HCT116 (cell line): ENCODE results near the gene TIAM2. TPM values are rescaled to one million over a fixed set of nuclear protein-coding genes. Genes with fewer than 3 reads are reported as not detected.
A peak's percentile ranks its signal among the peaks of the same experiment; 100 is the strongest.

ENCODE experiments used
- ATAC-seq: fragments of 200-7000 bp; cut with Tn5 transposase; 2 replicates; pipeline ENCODE4 v1.9.1; 2020; ENCODE audit warnings: mild to moderate bottlenecking, moderate library complexity
- BruUV-seq: library from RNA; stranded (reverse); fragments of 400-500 nt; replicated peaks from 2 replicates; lab custom pipeline; 2021; lab: Mats Ljungman, UMichigan
- CTCF ChIA-PET: fragments of 300-600 bp; sonication (Branson Sonifier 250); formaldehyde crosslinking; loops from one replicate; lab custom pipeline; 2021; ENCODE audit warnings: antibody characterized with exemption; lab: Charles Lee
- POLR2A ChIA-PET: fragments of 300-600, 350-600 bp; sonication (Branson Sonifier 250); formaldehyde crosslinking; loops from one replicate; lab custom pipeline; 2021; ENCODE audit warnings: antibody characterized with exemption; lab: Charles Lee
- RAD21 ChIA-PET, 2 experiments: fragments of 300-600 bp; sonication (Branson Sonifier 250); formaldehyde crosslinking; loops; one replicate each; lab custom pipeline; 2023; ENCODE audit warnings: low total read pairs in 2 of 2; ENCODE audit not compliant: uncharacterized antibody in 2 of 2, unreplicated experiment in 2 of 2, low non-redundant PET in 1 of 2; lab: Charles Lee
- DNase-seq: peaks from one replicate; pipeline ENCODE4 v3.0.0-alpha.2; 2010; ENCODE audit warnings: low read depth, low spot score
- H2AFZ ChIP-seq: fragments of 200-600 bp; shearing (Covaris generic), sonication (generic); 2 replicates; pipeline ENCODE4 v1.6.1; 2017; ENCODE audit warnings: low read depth, mixed run types, mixed read lengths, antibody characterized with exemption, low read length; ENCODE audit not compliant: poor library complexity, severe bottlenecking
- H3K27ac ChIP-seq: 2 replicates; pipeline ENCODE4 v1.5.1; 2012; ENCODE audit warnings: low read depth, low read length
- H3K27me3 ChIP-seq: fragments of 200-600 bp; sonication (generic); 2 replicates; pipeline ENCODE4 v1.6.1; 2016; ENCODE audit warnings: mixed run types, low read length, mixed read lengths; ENCODE audit not compliant: insufficient read depth
- H3K36me3 ChIP-seq, 2 experiments: fragments of 200-500 bp in 1 of 2; fragments of 200-600 bp in 1 of 2; sonication (Bioruptor generic) in 1 of 2; sonication (generic) in 1 of 2; 2 replicates each; pipeline versions ENCODE4 v1.5.1 to v1.6.1; 2014 to 2016; ENCODE audit warnings: low read length in 2 of 2, inconsistent platforms in 1 of 2, mixed read lengths in 1 of 2, mixed run types in 1 of 2; ENCODE audit not compliant: insufficient read depth in 2 of 2, control insufficient read depth in 1 of 2
- H3K4me1 ChIP-seq, 2 experiments: fragments of 200-600 bp in 1 of 2; sonication (generic) in 1 of 2; 2 replicates each; pipeline versions ENCODE4 v1.5.1 to v1.6.1; 2012 to 2017; ENCODE audit warnings: low read length in 2 of 2, inconsistent platforms in 1 of 2, mild to moderate bottlenecking in 1 of 2, mixed read lengths in 1 of 2, mixed run types in 1 of 2, moderate library complexity in 1 of 2; ENCODE audit not compliant: insufficient read depth in 2 of 2, control insufficient read depth in 1 of 2
- H3K4me2 ChIP-seq: fragments of 200-600 bp; sonication (generic); 2 replicates; pipeline ENCODE4 v1.6.1; 2017; ENCODE audit warnings: mixed run types, low read length, mixed read lengths
- H3K4me3 ChIP-seq, 2 experiments: fragments of 200-600 bp in 1 of 2; sonication (generic) in 1 of 2; replicated peaks in 1 of 2; 2 replicates each; pipeline ENCODE4 v1.5.1; 2011 to 2016; ENCODE audit warnings: low read length in 2 of 2, control low read depth in 1 of 2, low read depth in 1 of 2, mild to moderate bottlenecking in 1 of 2, mixed read lengths in 1 of 2, mixed run types in 1 of 2
- H3K79me2 ChIP-seq: fragments of 200-600 bp; sonication (generic); 2 replicates; pipeline ENCODE4 v1.6.1; 2017; ENCODE audit warnings: mild to moderate bottlenecking, mixed run types, low read length, moderate library complexity, mixed read lengths; ENCODE audit not compliant: insufficient read depth
- H3K9ac ChIP-seq: fragments of 200-600 bp; sonication (generic); 2 replicates; pipeline ENCODE4 v1.6.1; 2016; ENCODE audit warnings: low read length, mixed read lengths
- H3K9me2 ChIP-seq: fragments of 200-600 bp; sonication (generic), shearing (Covaris generic); 2 replicates; pipeline ENCODE4 v1.6.1; 2017; ENCODE audit warnings: mixed run types, mild to moderate bottlenecking, moderate library complexity; ENCODE audit not compliant: insufficient read depth
- H3K9me3 ChIP-seq, 2 experiments: fragments of 200-500 bp in 1 of 2; fragments of 200-600 bp in 1 of 2; sonication (Bioruptor generic) in 1 of 2; sonication (generic) in 1 of 2; 2 replicates each; pipeline ENCODE4 v1.6.1; 2014 to 2017; ENCODE audit warnings: low read length in 2 of 2, mixed read lengths in 2 of 2, inconsistent platforms in 1 of 2, low read depth in 1 of 2, mild to moderate bottlenecking in 1 of 2, mixed run types in 1 of 2, moderate library complexity in 1 of 2; ENCODE audit not compliant: control insufficient read depth in 1 of 2, insufficient read depth in 1 of 2
- H4K20me1 ChIP-seq: fragments of 200-600 bp; sonication (generic), shearing (Covaris generic); 2 replicates; pipeline ENCODE4 v1.6.1; 2017; ENCODE audit warnings: mixed run types, mild to moderate bottlenecking, moderate library complexity; ENCODE audit not compliant: insufficient read depth
- CEBPB ChIP-seq: IDR thresholded peaks from 2 replicates; pipeline ENCODE4 v1.6.1; 2012; ENCODE audit warnings: low read depth
- CTCF ChIP-seq, 3 experiments: fragments of 200-600 bp in 1 of 3; sonication (generic) in 1 of 3; IDR thresholded peaks in 2 of 3; conservative IDR thresholded peaks in 1 of 3; 2 replicates each; pipeline ENCODE4 v1.5.1; 2012 to 2017; ENCODE audit warnings: low read depth in 2 of 3, low read length in 2 of 3, antibody characterized with exemption in 1 of 3, borderline replicate concordance in 1 of 3, control low read depth in 1 of 3, mild to moderate bottlenecking in 1 of 3, mixed read lengths in 1 of 3, mixed run types in 1 of 3, moderate library complexity in 1 of 3; ENCODE audit not compliant: insufficient read depth in 1 of 3
- ELF1 ChIP-seq: IDR thresholded peaks from 2 replicates; pipeline ENCODE4 v1.6.1; 2012; ENCODE audit warnings: low read depth, borderline replicate concordance
- JUND ChIP-seq: IDR thresholded peaks from 2 replicates; pipeline ENCODE4 v1.6.1; 2012
- RAD21 ChIP-seq: IDR thresholded peaks from 2 replicates; pipeline ENCODE4 v1.6.1; 2012; ENCODE audit warnings: low read depth, mild to moderate bottlenecking
- SIN3A ChIP-seq: IDR thresholded peaks from 2 replicates; pipeline ENCODE4 v1.6.1; 2012; ENCODE audit warnings: low read depth
- SP1 ChIP-seq: IDR thresholded peaks from 2 replicates; pipeline ENCODE4 v1.6.1; 2012; ENCODE audit warnings: low read depth
- YY1 ChIP-seq: IDR thresholded peaks from 2 replicates; pipeline ENCODE4 v1.6.1; 2011; ENCODE audit warnings: low read length, low read depth, moderate library complexity, mild to moderate bottlenecking; ENCODE audit not compliant: insufficient replicate concordance; ENCODE audit errors: extremely low read depth
- ZFX ChIP-seq: fragments of 450-650 bp; IDR thresholded peaks from 2 replicates; pipeline ENCODE4 v1.6.1; 2017
- intact Hi-C: fragments of 100-400 bp; cut with micrococcal nuclease; formaldehyde crosslinking; loops from 2 replicates; pipeline ENCODE4 v1.10.0; 2022
- total RNA-seq: library from RNA; stranded (reverse); gene quantifications from one replicate; pipeline ENCODE4 v1.2.1, GENCODE V29; 2021; ENCODE audit not compliant: unreplicated experiment
- TF ChIP-seq, protein P1 (sequence below): IDR thresholded peaks from 2 replicates; pipeline ENCODE4 v1.6.1; 2011; ENCODE audit warnings: mild to moderate bottlenecking, low read length, moderate library complexity; ENCODE audit not compliant: insufficient replicate concordance; ENCODE audit errors: extremely low read depth

TIAM2 gene
- total RNA-seq, 1 experiment from 2014 or later: 9.4 TPM

DNA sequence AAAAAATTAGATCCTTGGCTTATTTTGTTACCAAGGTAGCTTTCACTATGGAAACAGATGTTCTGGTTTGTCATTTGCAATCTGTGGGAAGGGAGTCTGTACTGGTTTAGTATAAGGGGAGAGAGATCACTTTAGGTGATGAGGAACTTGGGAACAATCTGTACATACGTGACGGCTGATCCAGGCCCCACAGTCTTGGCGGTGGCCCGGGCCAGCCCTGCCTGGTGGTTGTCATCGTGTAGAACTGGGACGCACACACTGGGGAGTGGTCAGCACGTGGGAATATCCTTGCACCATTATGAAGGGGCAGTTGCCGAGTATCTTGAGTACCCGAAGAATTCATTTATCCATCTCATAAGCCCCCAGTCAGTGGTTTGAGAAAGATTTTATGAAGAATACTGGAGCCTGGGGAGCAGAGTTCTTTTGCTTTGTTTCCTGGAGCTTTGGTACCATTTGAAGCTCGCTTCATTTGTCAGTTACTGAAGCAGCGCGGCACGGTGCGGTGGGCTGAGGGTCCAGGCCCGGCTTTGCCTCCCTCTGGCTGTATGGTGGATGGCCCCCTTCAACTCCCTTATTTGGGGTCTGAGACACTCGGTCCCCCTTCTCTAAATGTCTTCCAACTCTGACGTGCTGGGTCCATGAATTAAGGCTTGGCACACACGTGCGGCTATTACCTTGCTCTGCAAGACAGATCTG, 245.9 kb downstream of the TIAM2 start:
- Histone ChIP-seq H3K9ac (no peak overlapping the region), H3K36me3 (no peaks in the 10 kb centered on the region), H3K4me3 (no peak overlapping the region), H3K27ac (no peak overlapping the region), H3K4me2 (no peak overlapping the region), H3K79me2 (no peaks in the 10 kb centered on the region), H3K9me3 (no peaks in the 10 kb centered on the region; a peak in 1 of 4 replicates), H3K27me3 (no peaks in the 10 kb centered on the region), H2AFZ (no peak overlapping the region), H3K4me1 (no peaks in the 10 kb centered on the region), H4K20me1 (no peaks in the 10 kb centered on the region), H3K9me2 (no peaks in the 10 kb centered on the region)
- intact Hi-C loops: loop anchor here (10.0 kb wide), 1 partner anchor 376 kb away; no protein-coding TSS in a partner anchor
- TF ChIP-seq YY1: no peak
- TF ChIP-seq SIN3A: no peak
- TF ChIP-seq CTCF (IDR thresholded peaks at IDR 0.05 in 2 of 3, conservative IDR thresholded peaks at IDR 0.05 in 1 of 3; ENCODE audit: borderline replicate concordance in 1 of 3, insufficient read depth in 1 of 3, low read depth in 2 of 3, low read length in 2 of 3): no peak
- TF ChIP-seq CEBPB: no peak
- TF ChIP-seq RAD21: no peak
- RAD21 ChIA-PET: no interaction called here
- CTCF ChIA-PET: no interaction called here
- BruUV-seq: no TSS peak
- ATAC-seq: no peak
- no peak for DNase-seq
- POLR2A ChIA-PET: no interaction called here

DNA sequence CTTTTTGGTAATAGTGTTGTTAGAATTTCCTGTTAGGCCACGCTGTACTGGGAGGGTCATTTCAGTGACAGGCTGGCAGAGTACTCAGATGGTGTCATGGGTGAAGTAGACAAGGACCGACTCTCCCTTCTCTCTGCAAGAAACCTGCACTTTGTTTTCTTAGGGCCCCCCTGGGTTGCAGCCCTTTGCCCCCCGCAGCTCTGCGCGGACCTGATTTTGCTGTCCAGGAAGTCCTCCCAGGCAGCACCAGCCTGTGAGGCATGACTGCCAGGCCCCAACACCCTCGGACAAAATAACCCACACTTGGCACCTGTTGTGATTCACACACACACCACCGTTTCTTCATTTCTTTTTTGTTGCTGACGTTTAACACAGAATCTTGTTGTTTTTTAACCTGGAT, 246.9 kb downstream of the TIAM2 start:
- H4K20me1 ChIP-seq: no peaks in the 10 kb centered on the region
- no peak overlapping the region for H3K27ac ChIP-seq
- no peaks in the 10 kb centered on the region for H3K4me1 ChIP-seq
- no peak overlapping the region for H3K4me2 ChIP-seq
- RAD21 ChIA-PET: no interaction called here
- CTCF ChIA-PET: no interaction called here
- no TSS peak for BruUV-seq
- H3K79me2 ChIP-seq: no peaks in the 10 kb centered on the region
- POLR2A ChIA-PET: no interaction called here
- no peaks in the 10 kb centered on the region for H3K9me2 ChIP-seq
- no peak overlapping the region for H2AFZ ChIP-seq
- ATAC-seq (peak; percentile 22; the same call in 1 of the 2 replicates), DNase-seq (no peak)
- no peaks in the 10 kb centered on the region for H3K36me3 ChIP-seq
- intact Hi-C loops: loop anchor here (10.0 kb wide), 1 partner anchor 377 kb away; no protein-coding TSS in a partner anchor
- no peak overlapping the region for H3K9ac ChIP-seq
- H3K27me3 ChIP-seq: no peaks in the 10 kb centered on the region
- TF ChIP-seq ZFX (no peak), RAD21 (no peak), SP1 (no peak), JUND (no peak), YY1 (no peak), ELF1 (no peak)
- TF ChIP-seq, protein P1, sequence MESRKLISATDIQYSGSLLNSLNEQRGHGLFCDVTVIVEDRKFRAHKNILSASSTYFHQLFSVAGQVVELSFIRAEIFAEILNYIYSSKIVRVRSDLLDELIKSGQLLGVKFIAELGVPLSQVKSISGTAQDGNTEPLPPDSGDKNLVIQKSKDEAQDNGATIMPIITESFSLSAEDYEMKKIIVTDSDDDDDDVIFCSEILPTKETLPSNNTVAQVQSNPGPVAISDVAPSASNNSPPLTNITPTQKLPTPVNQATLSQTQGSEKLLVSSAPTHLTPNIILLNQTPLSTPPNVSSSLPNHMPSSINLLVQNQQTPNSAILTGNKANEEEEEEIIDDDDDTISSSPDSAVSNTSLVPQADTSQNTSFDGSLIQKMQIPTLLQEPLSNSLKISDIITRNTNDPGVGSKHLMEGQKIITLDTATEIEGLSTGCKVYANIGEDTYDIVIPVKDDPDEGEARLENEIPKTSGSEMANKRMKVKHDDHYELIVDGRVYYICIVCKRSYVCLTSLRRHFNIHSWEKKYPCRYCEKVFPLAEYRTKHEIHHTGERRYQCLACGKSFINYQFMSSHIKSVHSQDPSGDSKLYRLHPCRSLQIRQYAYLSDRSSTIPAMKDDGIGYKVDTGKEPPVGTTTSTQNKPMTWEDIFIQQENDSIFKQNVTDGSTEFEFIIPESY: no peak
- no peak overlapping the region for H3K4me3 ChIP-seq
- no peaks in the 10 kb centered on the region; a peak in 1 of 4 replicates for H3K9me3 ChIP-seq
